ENCODE measurements around the gene IGFLR1. TPM values are rescaled to one million over a fixed set of nuclear protein-coding genes. Genes with fewer than 3 reads are reported as not detected.

Gene IGFLR1
- total RNA-seq, 1 donor from 2014 or later = 2.4 TPM

DNA sequence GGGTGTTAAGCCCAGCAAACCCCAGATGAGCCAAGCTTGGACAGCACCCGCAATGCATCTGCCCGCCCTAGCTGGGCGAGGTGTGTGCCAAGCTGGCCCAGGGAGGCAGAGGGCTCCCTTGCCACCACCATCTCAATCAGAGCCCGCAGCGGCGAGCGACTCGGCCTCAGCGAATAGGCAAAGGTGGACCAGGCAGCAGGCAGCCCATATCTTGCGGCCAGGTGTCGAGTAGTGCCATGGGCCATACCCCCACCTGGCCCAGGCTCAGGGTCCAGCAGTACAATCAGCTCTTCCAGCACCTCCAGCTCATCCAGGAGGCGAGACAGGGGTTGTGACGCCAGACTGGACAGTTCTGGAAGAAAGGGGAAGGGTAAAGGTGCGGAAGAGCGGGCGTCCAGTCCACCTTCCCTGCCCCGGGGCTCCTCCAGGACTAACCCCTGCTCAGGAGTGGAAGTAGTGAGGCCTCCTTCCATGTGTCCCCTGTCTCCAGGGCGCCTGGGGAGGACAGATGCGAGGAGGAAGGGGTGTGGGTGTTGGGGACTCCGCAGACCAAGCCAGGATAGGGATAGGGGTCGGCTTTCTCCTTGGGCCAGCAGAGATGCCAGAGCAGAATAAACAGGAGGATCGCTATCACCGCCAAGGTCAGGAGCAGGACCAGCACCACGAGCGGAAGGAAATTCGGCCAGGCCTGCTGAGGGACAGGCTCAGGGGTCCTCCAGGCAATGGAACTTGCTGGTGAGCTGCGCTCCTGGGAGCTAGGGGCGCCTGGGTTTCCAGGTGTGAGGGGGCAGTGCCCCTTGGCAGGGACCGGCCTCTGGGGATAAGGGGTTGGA is 2.8 kb downstream of the IGFLR1 start:
- H3K27ac Mint-ChIP-seq (ENCODE audit: unreplicated experiment) = no peak overlapping the region
- H3K27me3 ChIP-seq (ENCODE audit: insufficient read depth, low read length) = no peaks in the 10 kb centered on the region
- peak overlapping the region; percentile 100 for H3K4me2 ChIP-seq (ENCODE audit: low read length)
- no peaks in the 10 kb centered on the region for H3K9me3 ChIP-seq (ENCODE audit: insufficient read depth, low read depth, low read length)
- no peak overlapping the region for H2AFZ ChIP-seq (ENCODE audit: low read depth, low read length)
- peaks cover 5% of the 10 kb centered on the region for H3K4me1 ChIP-seq (ENCODE audit: insufficient read depth, low read length)
- no peak overlapping the region for H3K27ac ChIP-seq (ENCODE audit: low read depth, low read length)
- FAIRE-seq (no peak), DNase-seq (ENCODE audit: low read depth) (no peak)
- H3K27me3 Mint-ChIP-seq (ENCODE audit: low read depth, unreplicated experiment) = no peaks in the 10 kb centered on the region
- H3K4me3 Mint-ChIP-seq (ENCODE audit: unreplicated experiment) = peak overlapping the region; percentile 54
- TF ChIP-seq EZH2 (IDR thresholded peaks at IDR 0.05; ENCODE audit: insufficient read depth, low read length) = no peak
- TF ChIP-seq, protein P1, sequence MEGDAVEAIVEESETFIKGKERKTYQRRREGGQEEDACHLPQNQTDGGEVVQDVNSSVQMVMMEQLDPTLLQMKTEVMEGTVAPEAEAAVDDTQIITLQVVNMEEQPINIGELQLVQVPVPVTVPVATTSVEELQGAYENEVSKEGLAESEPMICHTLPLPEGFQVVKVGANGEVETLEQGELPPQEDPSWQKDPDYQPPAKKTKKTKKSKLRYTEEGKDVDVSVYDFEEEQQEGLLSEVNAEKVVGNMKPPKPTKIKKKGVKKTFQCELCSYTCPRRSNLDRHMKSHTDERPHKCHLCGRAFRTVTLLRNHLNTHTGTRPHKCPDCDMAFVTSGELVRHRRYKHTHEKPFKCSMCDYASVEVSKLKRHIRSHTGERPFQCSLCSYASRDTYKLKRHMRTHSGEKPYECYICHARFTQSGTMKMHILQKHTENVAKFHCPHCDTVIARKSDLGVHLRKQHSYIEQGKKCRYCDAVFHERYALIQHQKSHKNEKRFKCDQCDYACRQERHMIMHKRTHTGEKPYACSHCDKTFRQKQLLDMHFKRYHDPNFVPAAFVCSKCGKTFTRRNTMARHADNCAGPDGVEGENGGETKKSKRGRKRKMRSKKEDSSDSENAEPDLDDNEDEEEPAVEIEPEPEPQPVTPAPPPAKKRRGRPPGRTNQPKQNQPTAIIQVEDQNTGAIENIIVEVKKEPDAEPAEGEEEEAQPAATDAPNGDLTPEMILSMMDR (IDR thresholded peaks at IDR 0.05; ENCODE audit: insufficient read depth, low read depth, low read length) = no peak
- no peaks in the 10 kb centered on the region for H3K9me3 Mint-ChIP-seq (ENCODE audit: unreplicated experiment)
- H3K79me2 ChIP-seq (ENCODE audit: insufficient read depth, low read length) = no peaks in the 10 kb centered on the region
- H4K20me1 ChIP-seq (ENCODE audit: insufficient read depth, low read length) = peaks cover 24% of the 10 kb centered on the region
- H3K36me3 Mint-ChIP-seq (ENCODE audit: low read depth, unreplicated experiment) = peaks cover 9% of the 10 kb centered on the region
- H3K4me3 ChIP-seq (ENCODE audit: insufficient read depth, low read depth, low read length) = peak overlapping the region; percentile 67
- no peaks in the 10 kb centered on the region for H3K4me1 Mint-ChIP-seq (ENCODE audit: low read depth, unreplicated experiment)
- peaks cover 8% of the 10 kb centered on the region for H3K36me3 ChIP-seq (ENCODE audit: insufficient read depth, low read length)
- peak overlapping the region; percentile 66 for H3K9ac ChIP-seq (ENCODE audit: low read length)

DNA sequence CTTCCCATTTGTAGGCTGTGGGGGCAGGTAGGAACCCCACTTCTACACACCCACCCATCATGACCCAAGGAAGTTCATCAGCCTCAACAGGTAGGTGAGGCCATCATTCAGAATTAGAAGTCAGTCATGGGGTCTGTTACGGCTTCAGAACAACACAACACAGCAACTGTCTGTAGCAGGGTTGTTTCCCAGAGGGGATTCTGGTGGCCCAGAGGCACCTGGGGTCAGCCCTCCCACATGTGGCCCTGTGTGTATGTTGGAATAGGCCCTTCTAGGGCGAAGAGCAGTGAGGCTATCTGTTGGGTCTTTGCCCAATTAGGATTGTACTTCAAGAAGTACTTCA is 3.4 kb downstream of the IGFLR1 start:
- Mint-ChIP-seq H3K4me1 (ENCODE audit: low read depth, unreplicated experiment) (no peaks in the 10 kb centered on the region), H3K27me3 (ENCODE audit: low read depth, unreplicated experiment) (no peaks in the 10 kb centered on the region), H3K9me3 (ENCODE audit: unreplicated experiment) (no peaks in the 10 kb centered on the region), H3K36me3 (ENCODE audit: low read depth, unreplicated experiment) (peaks cover 14% of the 10 kb centered on the region), H3K27ac (ENCODE audit: unreplicated experiment) (no peak overlapping the region), H3K4me3 (ENCODE audit: unreplicated experiment) (no peak overlapping the region)
- H3K27me3 ChIP-seq (ENCODE audit: insufficient read depth, low read length) = no peaks in the 10 kb centered on the region
- no peak for TF ChIP-seq EZH2 (IDR thresholded peaks at IDR 0.05; ENCODE audit: insufficient read depth, low read length)
- TF ChIP-seq, protein P1 (IDR thresholded peaks at IDR 0.05; ENCODE audit: insufficient read depth, low read depth, low read length) = no peak
- H3K4me1 ChIP-seq (ENCODE audit: insufficient read depth, low read length) = peaks cover 5% of the 10 kb centered on the region
- DNase-seq (ENCODE audit: low read depth) (no peak), FAIRE-seq (no peak)
- no peaks in the 10 kb centered on the region for H3K9me3 ChIP-seq (ENCODE audit: insufficient read depth, low read depth, low read length)
- H3K4me2 ChIP-seq (ENCODE audit: low read length) = no peak overlapping the region
- H3K36me3 ChIP-seq (ENCODE audit: insufficient read depth, low read length) = peaks cover 8% of the 10 kb centered on the region
- H2AFZ ChIP-seq (ENCODE audit: low read depth, low read length) = no peak overlapping the region
- no peak overlapping the region for H3K4me3 ChIP-seq (ENCODE audit: insufficient read depth, low read depth, low read length)
- H3K9ac ChIP-seq (ENCODE audit: low read length) = no peak overlapping the region
- H3K27ac ChIP-seq (ENCODE audit: low read depth, low read length) = no peak overlapping the region
- no peaks in the 10 kb centered on the region for H3K79me2 ChIP-seq (ENCODE audit: insufficient read depth, low read length)
- H4K20me1 ChIP-seq (ENCODE audit: insufficient read depth, low read length) = peaks cover 31% of the 10 kb centered on the region

Data from astrocyte (in vitro differentiated cells and primary cell).